HUES6 (cell line): Measurements from ENCODE around the gene COBL.

Experiments
- H3K27ac ChIP-seq: 2 replicates; pipeline ENCODE4 v1.7.0; 2013; ENCODE audit warnings: low read depth, mild to moderate bottlenecking, low read length, inconsistent platforms
- H3K27me3 ChIP-seq: 2 replicates; pipeline ENCODE4 v1.6.1; 2013; ENCODE audit warnings: low read length; ENCODE audit not compliant: control insufficient read depth, insufficient read depth
- H3K36me3 ChIP-seq: 2 replicates; pipeline ENCODE4 v1.6.1; 2013; ENCODE audit warnings: low read length; ENCODE audit not compliant: control insufficient read depth, insufficient read depth
- H3K4me1 ChIP-seq: 2 replicates; pipeline ENCODE4 v1.6.1; 2013; ENCODE audit warnings: low read length; ENCODE audit not compliant: control insufficient read depth, insufficient read depth
- H3K4me3 ChIP-seq: 2 replicates; pipeline ENCODE4 v1.5.1; 2013; ENCODE audit warnings: low read depth, low read length
- H3K9ac ChIP-seq: one replicate; pipeline ENCODE4 v1.6.1; 2013; ENCODE audit warnings: mild to moderate bottlenecking, low read length
- H3K9me3 ChIP-seq: 2 replicates; pipeline ENCODE4 v1.6.1; 2013; ENCODE audit warnings: low read depth, low read length; ENCODE audit not compliant: control insufficient read depth, insufficient read depth

The COBL gene

GRCh38 chr7:50981743-50982142 lies 334.9 kb downstream of the COBL start:
- Histone ChIP-seq H3K36me3 (no peaks in the 10 kb centered on the region), H3K4me3 (no peak overlapping the region), H3K9me3 (0 out of 2 replicates have a peak, but pooled peaks cover 3% of the 10 kb centered on the region), H3K27ac (no peak overlapping the region), H3K9ac (no peak overlapping the region), H3K27me3 (no peaks in the 10 kb centered on the region), H3K4me1 (peaks cover 15% of the 10 kb centered on the region)

DNA sequence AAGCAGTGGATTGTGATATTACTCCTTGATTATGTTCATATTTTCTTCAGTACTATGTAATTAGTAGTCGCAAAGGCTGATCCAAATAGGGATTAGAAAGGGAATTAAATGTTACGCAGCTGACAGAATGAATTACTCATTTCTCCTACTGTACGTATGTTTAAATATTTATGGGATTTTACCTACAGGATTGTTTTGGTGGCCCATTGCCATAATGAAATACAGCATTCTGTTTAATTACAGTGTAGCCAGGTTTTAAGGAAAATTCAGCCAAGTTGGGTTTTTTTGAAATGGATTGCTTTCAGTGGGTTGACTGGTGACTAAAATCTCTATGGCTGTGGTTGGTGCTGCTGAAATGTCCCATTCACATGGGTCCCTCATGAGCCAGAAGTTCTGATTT lies 336.2 kb downstream of the COBL start:
- Histone ChIP-seq H3K27ac (no peak overlapping the region), H3K9ac (no peak overlapping the region), H3K27me3 (no peaks in the 10 kb centered on the region), H3K4me1 (peaks cover 15% of the 10 kb centered on the region), H3K9me3 (peaks cover 6% of the 10 kb centered on the region), H3K4me3 (no peak overlapping the region), H3K36me3 (no peaks in the 10 kb centered on the region)

GRCh38 chr7:50978633-50979215 lies 337.9 kb downstream of the COBL start:
- H3K9ac ChIP-seq = no peak overlapping the region
- H3K27ac ChIP-seq = no peak overlapping the region
- no peaks in the 10 kb centered on the region for H3K27me3 ChIP-seq
- H3K4me3 ChIP-seq = no peak overlapping the region
- H3K9me3 ChIP-seq = peaks cover 6% of the 10 kb centered on the region
- no peaks in the 10 kb centered on the region for H3K36me3 ChIP-seq
- peaks cover 8% of the 10 kb centered on the region for H3K4me1 ChIP-seq

- H3K9ac ChIP-seq = no peak overlapping the region
- peaks cover 1% of the 10 kb centered on the region; the same call in 1 of the 2 replicates for H3K4me1 ChIP-seq
- H3K27ac ChIP-seq = no peak overlapping the region
- no peaks in the 10 kb centered on the region for H3K36me3 ChIP-seq
- no peak overlapping the region for H3K4me3 ChIP-seq
- H3K9me3 ChIP-seq = peaks cover 6% of the 10 kb centered on the region
- no peaks in the 10 kb centered on the region for H3K27me3 ChIP-seq
Measured at GRCh38 chr7:50977421-50977820, 339.2 kb downstream of the COBL start.

DNA sequence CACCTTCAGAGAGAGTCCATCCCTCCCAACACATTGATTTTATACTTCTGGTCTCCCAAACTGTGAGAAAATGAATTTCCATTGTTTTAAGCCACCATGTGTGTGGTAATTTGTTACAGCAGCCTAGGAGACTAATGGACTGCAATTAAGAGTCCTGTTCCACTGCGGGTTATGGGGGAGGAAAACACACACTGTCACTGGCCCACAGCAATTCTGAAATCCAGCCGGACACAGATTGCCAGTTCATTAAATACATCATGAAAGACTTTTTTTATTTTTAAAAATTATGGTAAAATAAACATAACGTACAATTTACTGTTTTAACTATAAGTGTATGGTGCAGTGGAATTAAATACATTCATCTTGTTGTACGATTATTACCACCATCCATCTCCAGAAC lies 340.5 kb downstream of the COBL start:
- H3K4me1 ChIP-seq = no peaks in the 10 kb centered on the region

DNA sequence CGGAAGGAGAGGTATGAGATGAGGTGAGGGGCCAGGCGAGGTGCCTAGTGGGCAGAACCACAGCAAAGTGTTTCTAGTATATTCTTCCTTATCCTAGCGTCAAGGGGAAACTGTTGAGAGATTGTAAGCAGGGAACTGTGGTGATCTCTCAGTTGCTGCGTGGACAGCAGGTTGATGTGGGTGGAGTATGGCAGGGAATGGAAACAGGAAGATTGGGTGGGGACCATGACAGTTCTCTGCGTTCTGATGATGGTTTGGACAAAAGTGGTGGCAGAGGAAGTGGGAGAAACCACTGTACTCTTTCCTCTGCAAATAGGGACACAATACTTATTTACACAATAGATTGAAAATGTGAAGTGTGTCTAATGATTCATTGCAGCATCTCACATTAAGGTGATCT lies 342.4 kb downstream of the COBL start:
- Histone ChIP-seq H3K27ac (no peak overlapping the region), H3K36me3 (no peaks in the 10 kb centered on the region), H3K4me1 (no peaks in the 10 kb centered on the region), H3K27me3 (no peaks in the 10 kb centered on the region), H3K4me3 (no peak overlapping the region), H3K9ac (no peak overlapping the region), H3K9me3 (peaks cover 5% of the 10 kb centered on the region)

More for the DNA sequence above, 340.5 kb downstream of the COBL start:
- H3K4me3 ChIP-seq = no peak overlapping the region
- H3K27ac ChIP-seq = no peak overlapping the region
- H3K27me3 ChIP-seq = no peaks in the 10 kb centered on the region
- no peaks in the 10 kb centered on the region for H3K36me3 ChIP-seq
- peaks cover 6% of the 10 kb centered on the region for H3K9me3 ChIP-seq
- H3K9ac ChIP-seq = no peak overlapping the region

GRCh38 chr7:50973814-50974213 lies 342.8 kb downstream of the COBL start:
- H3K36me3 ChIP-seq = no peaks in the 10 kb centered on the region
- no peaks in the 10 kb centered on the region for H3K4me1 ChIP-seq
- H3K9me3 ChIP-seq = peaks cover 4% of the 10 kb centered on the region
- no peak overlapping the region for H3K27ac ChIP-seq
- no peaks in the 10 kb centered on the region for H3K27me3 ChIP-seq
- no peak overlapping the region for H3K4me3 ChIP-seq
- H3K9ac ChIP-seq = no peak overlapping the region

DNA sequence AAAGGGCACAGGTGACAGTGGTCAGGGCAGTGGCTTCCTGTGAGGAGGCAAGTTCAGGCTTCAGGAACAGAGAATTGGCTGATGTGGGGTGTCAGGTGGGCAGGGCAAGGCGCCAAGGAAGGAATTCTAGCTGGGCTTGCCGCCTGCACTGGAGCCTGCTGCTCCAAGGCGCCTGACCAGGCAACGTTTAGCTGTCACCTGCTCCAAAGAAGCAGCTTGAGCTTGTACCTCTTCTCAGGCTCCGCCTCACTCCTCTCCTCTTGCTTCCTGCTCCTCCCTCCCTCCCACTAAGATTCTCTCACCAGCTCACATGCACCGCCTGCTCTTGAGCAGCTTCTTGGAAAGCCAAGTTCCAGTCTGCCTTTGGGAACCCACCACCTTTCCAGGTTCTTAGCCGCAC lies 346.5 kb downstream of the COBL start:
- no peaks in the 10 kb centered on the region for H3K27me3 ChIP-seq
- H3K27ac ChIP-seq = no peak overlapping the region
- no peak overlapping the region for H3K9ac ChIP-seq
- H3K4me1 ChIP-seq = no peaks in the 10 kb centered on the region
- H3K4me3 ChIP-seq = no peak overlapping the region
- H3K36me3 ChIP-seq = no peaks in the 10 kb centered on the region
- peaks cover 13% of the 10 kb centered on the region for H3K9me3 ChIP-seq
